ENCODE data around the gene BAIAP3. TPM values are rescaled to one million over a fixed set of nuclear protein-coding genes. Genes with fewer than 3 reads are reported as not detected.

BAIAP3 gene
- total RNA-seq, 1 donor from 2014 or later, result 4.2 TPM

- Histone ChIP-seq H3K4me3 (peak overlapping the region; percentile 18 to 35), H3K9me3 (no peaks in the 10 kb centered on the region), H3K36me3 (no peaks in the 10 kb centered on the region), H3K27me3 (peaks cover 11% of the 10 kb centered on the region), H3K4me1 (peaks cover 29% of the 10 kb centered on the region), H3K27ac (no peak overlapping the region)
- TF ChIP-seq POLR2AphosphoS5 (IDR thresholded peaks at IDR 0.05; ENCODE audit: insufficient read depth in 1 of 2, low read depth in 1 of 2), result no peak
- TF ChIP-seq CTCF (IDR thresholded peaks at IDR 0.05), result no peak
- no peak for DNase-seq (ENCODE audit: extremely low spot score in 2 of 2)
- intact Hi-C loops (cut with DNase I), result loop anchor here (5.0 kb wide), 1 partner anchor 246 kb away; no protein-coding TSS in a partner anchor
Observed at GRCh38 chr16:1330931-1331711, 2.3 kb upstream of the BAIAP3 start.

GRCh38 chr16:1331712-1332617, 1.5 kb upstream of the BAIAP3 start:
- Histone ChIP-seq H3K9me3 (no peaks in the 10 kb centered on the region), H3K27me3 (peaks cover 11% of the 10 kb centered on the region), H3K36me3 (no peaks in the 10 kb centered on the region), H3K27ac (no peak overlapping the region), H3K4me3 (peak overlapping the region; percentile 18 to 35), H3K4me1 (peaks cover 29% of the 10 kb centered on the region)
- TF ChIP-seq POLR2A (IDR thresholded peaks at IDR 0.05) (no peak), POLR2AphosphoS5 (IDR thresholded peaks at IDR 0.05; ENCODE audit: insufficient read depth in 1 of 2, low read depth in 1 of 2) (no peak), CTCF (IDR thresholded peaks at IDR 0.05) (no peak)
- DNase-seq (ENCODE audit: extremely low spot score in 2 of 2), result no peak
- intact Hi-C loops (cut with DNase I), result loop anchor here (5.0 kb wide), 1 partner anchor 245 kb away; no protein-coding TSS in a partner anchor

- no peak for DNase-seq (ENCODE audit: extremely low spot score in 2 of 2)
- peak overlapping the region; percentile 35 to 41 for H3K4me3 ChIP-seq
- TF ChIP-seq POLR2AphosphoS5 (IDR thresholded peaks at IDR 0.05; ENCODE audit: insufficient read depth in 1 of 2, low read depth in 1 of 2) (no peak), POLR2A (IDR thresholded peaks at IDR 0.05) (no peak), CTCF (IDR thresholded peaks at IDR 0.05) (no peak)
- peaks cover 11% of the 10 kb centered on the region for H3K27me3 ChIP-seq
- H3K36me3 ChIP-seq, result no peaks in the 10 kb centered on the region
- intact Hi-C loops (cut with DNase I), result loop anchor here (5.0 kb wide), 1 partner anchor 245 kb away; no protein-coding TSS in a partner anchor
- no peaks in the 10 kb centered on the region for H3K9me3 ChIP-seq
- H3K27ac ChIP-seq, result no peak overlapping the region
- peaks cover 29% of the 10 kb centered on the region for H3K4me1 ChIP-seq
Observed at GRCh38 chr16:1332618-1333148, 762 bp upstream of the BAIAP3 start.

- DNase-seq (ENCODE audit: extremely low spot score in 2 of 2), result no peak
- no peak for TF ChIP-seq POLR2A (IDR thresholded peaks at IDR 0.05)
- no peak for TF ChIP-seq CTCF (IDR thresholded peaks at IDR 0.05)
- TF ChIP-seq POLR2AphosphoS5 (IDR thresholded peaks at IDR 0.05; ENCODE audit: insufficient read depth in 1 of 2, low read depth in 1 of 2), result no peak
- H3K36me3 ChIP-seq, result no peaks in the 10 kb centered on the region
- H3K27me3 ChIP-seq, result peaks cover 11% of the 10 kb centered on the region
- H3K4me1 ChIP-seq, result peaks cover 29% of the 10 kb centered on the region
- no peaks in the 10 kb centered on the region for H3K9me3 ChIP-seq
- peak overlapping the region; percentile 18 to 41 for H3K4me3 ChIP-seq
- no peak overlapping the region for H3K27ac ChIP-seq
- intact Hi-C loops (cut with DNase I), result loop anchor here (5.0 kb wide), 1 partner anchor 243 kb away; no protein-coding TSS in a partner anchor
Observed at GRCh38 chr16:1333854-1334700, 632 bp downstream of the BAIAP3 start.
